H9 (cell line): ENCODE data around the gene MROH7. TPM values are rescaled to one million over a fixed set of nuclear protein-coding genes. Genes with fewer than 3 reads are reported as not detected.

ENCODE experiments used
- DNase-seq: peaks from one replicate; pipeline ENCODE4 v3.0.0-alpha.2; 2017
- H2AFZ ChIP-seq: one replicate; pipeline ENCODE4 v1.6.1; 2013; ENCODE audit warnings: mild to moderate bottlenecking, low read length, control low read depth, moderate library complexity
- H2AK5ac ChIP-seq: 2 replicates; pipeline ENCODE4 v1.6.1; 2013; ENCODE audit warnings: low read length, control low read depth, mixed read lengths; ENCODE audit not compliant: insufficient read length
- H2BK120ac ChIP-seq: one replicate; pipeline ENCODE4 v1.6.1; 2013; ENCODE audit warnings: low read depth, mild to moderate bottlenecking, low read length, control low read depth, inconsistent platforms; ENCODE audit not compliant: poor library complexity, severe bottlenecking
- H2BK12ac ChIP-seq: 2 replicates; pipeline ENCODE4 v1.6.1; 2013; ENCODE audit warnings: low read length, control low read depth, mixed read lengths, low read depth; ENCODE audit not compliant: insufficient read length
- H2BK15ac ChIP-seq: 2 replicates; pipeline ENCODE4 v1.6.1; 2013; ENCODE audit warnings: low read depth, low read length, control low read depth
- H2BK20ac ChIP-seq: one replicate; pipeline ENCODE4 v1.6.1; 2013; ENCODE audit warnings: low read depth, mild to moderate bottlenecking, low read length, control low read depth, inconsistent platforms; ENCODE audit not compliant: poor library complexity, severe bottlenecking
- H2BK5ac ChIP-seq: 2 replicates; pipeline ENCODE4 v1.6.1; 2013; ENCODE audit warnings: low read length, control low read depth, mixed read lengths; ENCODE audit not compliant: insufficient read length
- H3K14ac ChIP-seq: 2 replicates; pipeline ENCODE4 v1.6.1; 2013; ENCODE audit warnings: low read length, control low read depth; ENCODE audit not compliant: insufficient read depth
- H3K18ac ChIP-seq: 2 replicates; pipeline ENCODE4 v1.6.1; 2013; ENCODE audit warnings: low read depth, mild to moderate bottlenecking, mixed read lengths, low read length, control low read depth; ENCODE audit not compliant: insufficient read length
- H3K23ac ChIP-seq: 2 replicates; pipeline ENCODE4 v1.6.1; 2013; ENCODE audit warnings: low read length, control low read depth, mixed read lengths, low read depth; ENCODE audit not compliant: insufficient read length
- H3K23me2 ChIP-seq: 2 replicates; pipeline ENCODE4 v1.6.1; 2013; ENCODE audit warnings: low read depth, mild to moderate bottlenecking, mixed read lengths, low read length, control low read depth; ENCODE audit not compliant: insufficient read length, poor library complexity, severe bottlenecking
- H3K27ac ChIP-seq: 2 replicates; pipeline ENCODE4 v1.5.1; 2013; ENCODE audit warnings: low read length, control low read depth, mixed read lengths, low read depth; ENCODE audit not compliant: insufficient read length
- H3K27me3 ChIP-seq: 2 replicates; pipeline ENCODE4 v1.6.1; 2013; ENCODE audit warnings: low read length, control low read depth, inconsistent platforms; ENCODE audit not compliant: insufficient read depth
- H3K4ac ChIP-seq: 2 replicates; pipeline ENCODE4 v1.6.1; 2013; ENCODE audit warnings: low read depth, mild to moderate bottlenecking, control low read depth, inconsistent platforms, low read length, moderate library complexity
- H3K4me1 ChIP-seq: 2 replicates; pipeline ENCODE4 v1.6.1; 2013; ENCODE audit warnings: low read length, control low read depth, inconsistent platforms; ENCODE audit not compliant: insufficient read depth
- H3K4me2 ChIP-seq: 2 replicates; pipeline ENCODE4 v1.6.1; 2013; ENCODE audit warnings: low read length, control low read depth, mixed read lengths; ENCODE audit not compliant: insufficient read length, insufficient read depth
- H3K56ac ChIP-seq: 2 replicates; pipeline ENCODE4 v1.6.1; 2013; ENCODE audit warnings: low read depth, mild to moderate bottlenecking, mixed read lengths, low read length, control low read depth; ENCODE audit not compliant: insufficient read length
- H3K79me1 ChIP-seq: 2 replicates; pipeline ENCODE4 v1.6.1; 2013; ENCODE audit warnings: low read depth, mild to moderate bottlenecking, moderate library complexity, low read length, control low read depth, inconsistent platforms; ENCODE audit not compliant: insufficient read depth, poor library complexity, severe bottlenecking
- H3K79me2 ChIP-seq: 2 replicates; pipeline ENCODE4 v1.6.1; 2013; ENCODE audit warnings: low read length, control low read depth, inconsistent platforms; ENCODE audit not compliant: insufficient read depth
- H3K9ac ChIP-seq: 2 replicates; pipeline ENCODE4 v1.6.1; 2013; ENCODE audit warnings: low read length, control low read depth, mixed read lengths; ENCODE audit not compliant: insufficient read length; ENCODE audit errors: extremely low read depth
- H3K9me3 ChIP-seq: one replicate; pipeline ENCODE4 v1.6.1; 2013; ENCODE audit warnings: low read depth, low read length, inconsistent platforms; ENCODE audit not compliant: control insufficient read depth
- H3T11ph ChIP-seq: one replicate; pipeline ENCODE4 v1.6.1; 2013; ENCODE audit warnings: mild to moderate bottlenecking, low read length, control low read depth, inconsistent platforms
- H4K20me1 ChIP-seq: one replicate; pipeline ENCODE4 v1.6.1; 2013; ENCODE audit not compliant: control insufficient read depth, insufficient read length, insufficient read depth
- H4K5ac ChIP-seq: 2 replicates; pipeline ENCODE4 v1.6.1; 2013; ENCODE audit warnings: low read depth, mild to moderate bottlenecking, mixed read lengths, low read length, control low read depth; ENCODE audit not compliant: insufficient read length
- H4K8ac ChIP-seq: replicated peaks from 2 replicates; pipeline ENCODE4 v1.6.1; 2013; ENCODE audit warnings: low read length, control low read depth, mixed read lengths, low read depth; ENCODE audit not compliant: insufficient read length
- H4K91ac ChIP-seq: 2 replicates; pipeline ENCODE4 v1.6.1; 2013; ENCODE audit warnings: low read depth, mild to moderate bottlenecking, moderate library complexity, mixed read lengths, low read length, control low read depth; ENCODE audit not compliant: insufficient read length
- H3K27ac Mint-ChIP-seq, 3 experiments: 2 replicates in 2 of 3; 3 replicates in 1 of 3; pipeline ENCODE4 v1.8.0; 2020 to 2021; ENCODE audit warnings: mixed read lengths in 3 of 3, mild to moderate bottlenecking in 1 of 3, moderate library complexity in 1 of 3
- H3K27me3 Mint-ChIP-seq: 2 replicates; pipeline ENCODE4 v1.8.0; 2021; ENCODE audit warnings: low read depth, mild to moderate bottlenecking, moderate library complexity, mixed read lengths
- H3K36me3 Mint-ChIP-seq, 3 experiments: 2 replicates in 2 of 3; 3 replicates in 1 of 3; pipeline ENCODE4 v1.8.0; 2020 to 2021; ENCODE audit warnings: low read depth in 3 of 3, mixed read lengths in 3 of 3; ENCODE audit not compliant: insufficient read depth in 1 of 3
- H3K4me1 Mint-ChIP-seq, 2 experiments: 2 replicates each; pipeline ENCODE4 v1.8.0; 2020; ENCODE audit warnings: mixed read lengths in 2 of 2
- H3K4me3 Mint-ChIP-seq, 2 experiments: 2 replicates in 1 of 2; 3 replicates in 1 of 2; pipeline ENCODE4 v1.8.0; 2020 to 2021; ENCODE audit warnings: mild to moderate bottlenecking in 2 of 2, mixed read lengths in 2 of 2, moderate library complexity in 1 of 2
- H3K9me3 Mint-ChIP-seq, 2 experiments: 2 replicates in 1 of 2; 3 replicates in 1 of 2; pipeline ENCODE4 v1.8.0; 2020; ENCODE audit warnings: mild to moderate bottlenecking in 2 of 2, mixed read lengths in 2 of 2, moderate library complexity in 1 of 2
- total RNA-seq: library from RNA; stranded (reverse); gene quantifications from 2 replicates; pipeline ENCODE4 v1.2.1, GENCODE V29; 2021
- TF ChIP-seq, protein P1 (sequence below): fragments of 200-600 bp; sonication (generic); conservative IDR thresholded peaks from 3 replicates; pipeline ENCODE4 v1.8.0; 2021; ENCODE audit warnings: antibody characterized with exemption, mild to moderate bottlenecking

MROH7 gene
- total RNA-seq, 1 experiment from 2014 or later: 0.09 TPM

DNA sequence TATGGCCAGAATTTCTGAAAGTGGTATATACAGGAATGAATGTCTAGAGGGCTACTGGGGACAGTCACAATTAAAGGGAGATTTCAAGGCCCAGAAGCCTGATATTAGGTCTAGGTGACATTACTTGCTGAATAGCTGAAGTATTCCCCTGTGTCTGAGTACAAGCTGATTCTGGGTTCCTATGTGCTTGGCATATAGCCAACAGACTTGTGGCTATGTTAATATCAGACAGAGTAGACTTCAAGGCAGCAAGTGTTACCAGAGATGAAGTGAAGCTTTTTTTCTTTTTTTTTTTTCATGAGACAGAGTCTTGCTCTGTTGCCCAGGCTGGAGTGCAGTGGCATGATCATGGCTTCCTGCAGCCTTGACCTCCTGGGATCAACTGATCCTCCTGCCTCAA is 82.4 kb downstream of the MROH7 start:
- no peaks in the 10 kb centered on the region for H3K9me3 ChIP-seq
- H3K27ac ChIP-seq: no peak overlapping the region
- no peak overlapping the region for H3K56ac ChIP-seq
- H2AFZ ChIP-seq: no peak overlapping the region
- H3K23ac ChIP-seq: no peak overlapping the region
- TF ChIP-seq, protein P1, sequence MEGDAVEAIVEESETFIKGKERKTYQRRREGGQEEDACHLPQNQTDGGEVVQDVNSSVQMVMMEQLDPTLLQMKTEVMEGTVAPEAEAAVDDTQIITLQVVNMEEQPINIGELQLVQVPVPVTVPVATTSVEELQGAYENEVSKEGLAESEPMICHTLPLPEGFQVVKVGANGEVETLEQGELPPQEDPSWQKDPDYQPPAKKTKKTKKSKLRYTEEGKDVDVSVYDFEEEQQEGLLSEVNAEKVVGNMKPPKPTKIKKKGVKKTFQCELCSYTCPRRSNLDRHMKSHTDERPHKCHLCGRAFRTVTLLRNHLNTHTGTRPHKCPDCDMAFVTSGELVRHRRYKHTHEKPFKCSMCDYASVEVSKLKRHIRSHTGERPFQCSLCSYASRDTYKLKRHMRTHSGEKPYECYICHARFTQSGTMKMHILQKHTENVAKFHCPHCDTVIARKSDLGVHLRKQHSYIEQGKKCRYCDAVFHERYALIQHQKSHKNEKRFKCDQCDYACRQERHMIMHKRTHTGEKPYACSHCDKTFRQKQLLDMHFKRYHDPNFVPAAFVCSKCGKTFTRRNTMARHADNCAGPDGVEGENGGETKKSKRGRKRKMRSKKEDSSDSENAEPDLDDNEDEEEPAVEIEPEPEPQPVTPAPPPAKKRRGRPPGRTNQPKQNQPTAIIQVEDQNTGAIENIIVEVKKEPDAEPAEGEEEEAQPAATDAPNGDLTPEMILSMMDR: no peak
- Mint-ChIP-seq H3K9me3 (peaks cover 0 to 4% of the 10 kb centered on the region in 2 experiments; a peak in 1 of 5 replicates), H3K27ac (no peak overlapping the region), H3K4me3 (no peak overlapping the region), H3K27me3 (no peaks in the 10 kb centered on the region), H3K4me1 (peaks cover 0 to 3% of the 10 kb centered on the region in 2 experiments; a peak in 1 of 4 replicates), H3K36me3 (peaks cover 49 to 85% (median 80%) of the 10 kb centered on the region in 3 experiments)
- H3K27me3 ChIP-seq: no peaks in the 10 kb centered on the region
- no peak overlapping the region for H4K8ac ChIP-seq
- no peak overlapping the region for H3K4ac ChIP-seq
- no peaks in the 10 kb centered on the region for H4K20me1 ChIP-seq
- no peak overlapping the region for H3K9ac ChIP-seq
- H3K23me2 ChIP-seq: no peaks in the 10 kb centered on the region
- H3K18ac ChIP-seq: no peak overlapping the region
- no peak overlapping the region for H3T11ph ChIP-seq
- no peak overlapping the region for H2BK12ac ChIP-seq
- no peak overlapping the region for H2BK20ac ChIP-seq
- no peaks in the 10 kb centered on the region for H3K4me1 ChIP-seq
- no peak overlapping the region for H2BK120ac ChIP-seq
- no peaks in the 10 kb centered on the region for H3K79me2 ChIP-seq
- H3K4me2 ChIP-seq: no peak overlapping the region
- H2AK5ac ChIP-seq: no peak overlapping the region
- H4K91ac ChIP-seq: no peak overlapping the region
- H4K5ac ChIP-seq: no peak overlapping the region
- H2BK5ac ChIP-seq: no peak overlapping the region
- no peaks in the 10 kb centered on the region for H3K79me1 ChIP-seq
- DNase-seq: no peak
- H2BK15ac ChIP-seq: no peak overlapping the region
- no peak overlapping the region for H3K14ac ChIP-seq
